WTC11 (cell line): ENCODE measurements around the gene CEP350. TPM values are rescaled to one million over a fixed set of nuclear protein-coding genes. Genes with fewer than 3 reads are reported as not detected.

Source experiments
- ATAC-seq: fragments of 200-7000 bp; cut with Tn5 transposase; 2 replicates; pipeline ENCODE4 v1.10.0; 2021; ENCODE audit warnings: mild to moderate bottlenecking, moderate library complexity
- CTCF ChIA-PET: fragments of 300-600 bp; sonication (Branson Sonifier 250); formaldehyde crosslinking; loops from one replicate; lab custom pipeline; 2021; ENCODE audit warnings: antibody characterized with exemption; lab: Charles Lee
- POLR2A ChIA-PET: fragments of 350-600 bp; sonication (Branson Sonifier 250); formaldehyde crosslinking; loops from one replicate; lab custom pipeline; 2021; ENCODE audit warnings: antibody characterized with exemption; lab: Charles Lee
- DNase-seq: peaks from one replicate; pipeline ENCODE4 v3.0.0; 2021; ENCODE audit warnings: low spot score
- H3K27ac Mint-ChIP-seq: 2 replicates; pipeline ENCODE4 v1.8.0; 2021; ENCODE audit warnings: mixed read lengths
- H3K27me3 Mint-ChIP-seq: 2 replicates; pipeline ENCODE4 v1.8.0; 2021; ENCODE audit warnings: low read depth, mild to moderate bottlenecking, moderate library complexity, mixed read lengths
- H3K36me3 Mint-ChIP-seq: 2 replicates; pipeline ENCODE4 v1.8.0; 2021; ENCODE audit warnings: mixed read lengths
- H3K4me1 Mint-ChIP-seq: 2 replicates; pipeline ENCODE4 v1.8.0; 2022; ENCODE audit warnings: mixed read lengths
- H3K4me3 Mint-ChIP-seq: 2 replicates; pipeline ENCODE4 v1.8.0; 2021; ENCODE audit warnings: mild to moderate bottlenecking, moderate library complexity, mixed read lengths
- H3K9me3 Mint-ChIP-seq: 2 replicates; pipeline ENCODE4 v1.8.0; 2021; ENCODE audit warnings: mixed read lengths
- CREB1 ChIP-seq: sonication (generic); formaldehyde crosslinking; IDR thresholded peaks from 2 replicates; pipeline ENCODE4 v1.8.0; 2023; ENCODE audit warnings: mild to moderate bottlenecking, missing genetic modification reagents
- ELF4 ChIP-seq: sonication (generic); formaldehyde crosslinking; IDR thresholded peaks from 2 replicates; pipeline ENCODE4 v1.8.1; 2022; ENCODE audit warnings: low read depth, mild to moderate bottlenecking, moderate library complexity, missing genetic modification reagents
- FOXJ3 ChIP-seq: sonication (generic); formaldehyde crosslinking; IDR thresholded peaks from 2 replicates; pipeline ENCODE4 v1.9.0; 2021; ENCODE audit warnings: missing genetic modification reagents, mild to moderate bottlenecking, borderline replicate concordance
- FOXK1 ChIP-seq: sonication (generic); formaldehyde crosslinking; IDR thresholded peaks from 2 replicates; pipeline ENCODE4 v1.8.0; 2022; ENCODE audit warnings: mild to moderate bottlenecking, moderate library complexity, missing genetic modification reagents
- GRHL2 ChIP-seq: fragments of 250-450 bp; sonication (Bioruptor Pico); IDR thresholded peaks from 2 replicates; pipeline ENCODE4 v1.8.0; 2022; ENCODE audit warnings: mild to moderate bottlenecking, moderate library complexity; ENCODE audit not compliant: insufficient replicate concordance, severe bottlenecking
- IRF2 ChIP-seq: sonication (generic); formaldehyde crosslinking; IDR thresholded peaks from 2 replicates; pipeline ENCODE4 v1.8.0; 2022; ENCODE audit warnings: low read depth, missing genetic modification reagents, borderline replicate concordance
- NR3C1 ChIP-seq: sonication (generic); formaldehyde crosslinking; conservative IDR thresholded peaks from 2 replicates; pipeline ENCODE4 v1.8.1; 2023; ENCODE audit warnings: low read depth, mild to moderate bottlenecking, missing genetic modification reagents
- OVOL2 ChIP-seq: fragments of 250-450 bp; sonication (Bioruptor Pico); IDR thresholded peaks from 2 replicates; pipeline ENCODE4 v1.9.0; 2021; ENCODE audit warnings: mild to moderate bottlenecking, borderline replicate concordance
- SMAD3 ChIP-seq: sonication (generic); formaldehyde crosslinking; IDR thresholded peaks from 2 replicates; pipeline ENCODE4 v1.8.0; 2022; ENCODE audit warnings: missing genetic modification reagents, mild to moderate bottlenecking, borderline replicate concordance
- SMAD4 ChIP-seq: sonication (generic); formaldehyde crosslinking; IDR thresholded peaks from 2 replicates; pipeline ENCODE4 v1.8.0; 2022; ENCODE audit warnings: mild to moderate bottlenecking, missing genetic modification reagents
- ZBTB21 ChIP-seq: sonication (generic); formaldehyde crosslinking; IDR thresholded peaks from 2 replicates; pipeline ENCODE4 v1.8.1; 2023; ENCODE audit warnings: mild to moderate bottlenecking, missing genetic modification reagents, borderline replicate concordance
- ZNF121 ChIP-seq: sonication (generic); formaldehyde crosslinking; IDR thresholded peaks from 2 replicates; pipeline ENCODE4 v1.8.0; 2023; ENCODE audit warnings: missing genetic modification reagents
- ZNF219 ChIP-seq: sonication (generic); formaldehyde crosslinking; IDR thresholded peaks from 2 replicates; pipeline ENCODE4 v1.8.0; 2023; ENCODE audit warnings: missing genetic modification reagents, mild to moderate bottlenecking, borderline replicate concordance
- ZNF396 ChIP-seq: fragments of 250-450 bp; sonication (Bioruptor Pico); IDR thresholded peaks from 2 replicates; pipeline ENCODE4 v1.8.0; 2021; ENCODE audit warnings: mild to moderate bottlenecking, moderate library complexity, borderline replicate concordance
- total RNA-seq: library from RNA; stranded (reverse); gene quantifications from 3 replicates; pipeline ENCODE4 v1.2.3, GENCODE V29; 2021
- TF ChIP-seq, protein P1 (sequence below): sonication (generic); formaldehyde crosslinking; IDR thresholded peaks from 2 replicates; pipeline ENCODE4 v1.8.1; 2023; ENCODE audit warnings: mild to moderate bottlenecking, missing genetic modification reagents, moderate library complexity
- TF ChIP-seq, protein P2 (sequence below): fragments of 250-450 bp; sonication (Bioruptor Pico); IDR thresholded peaks from 2 replicates; pipeline ENCODE4 v1.8.0; 2021; ENCODE audit warnings: mild to moderate bottlenecking
- TF ChIP-seq, protein P3 (sequence below): sonication (generic); formaldehyde crosslinking; IDR thresholded peaks from 2 replicates; pipeline ENCODE4 v1.8.1; 2023; ENCODE audit warnings: mild to moderate bottlenecking, moderate library complexity, missing genetic modification reagents
- TF ChIP-seq, protein P4 (sequence below): fragments of 250-450 bp; sonication (Bioruptor Pico); conservative IDR thresholded peaks from 2 replicates; pipeline ENCODE4 v1.9.0; 2021; ENCODE audit warnings: mild to moderate bottlenecking
- TF ChIP-seq, protein P5 (sequence below): fragments of 250-450 bp; sonication (Bioruptor Pico); IDR thresholded peaks from 2 replicates; pipeline ENCODE4 v1.9.0; 2021; ENCODE audit warnings: mild to moderate bottlenecking
- TF ChIP-seq, protein P6 (sequence below): sonication (generic); formaldehyde crosslinking; IDR thresholded peaks from 2 replicates; pipeline ENCODE4 v1.8.0; 2022; ENCODE audit warnings: missing genetic modification reagents
- TF ChIP-seq, protein P7 (sequence below): sonication (generic); formaldehyde crosslinking; IDR thresholded peaks from 2 replicates; pipeline ENCODE4 v1.8.0; 2023; ENCODE audit warnings: missing genetic modification reagents

CEP350 gene
- total RNA-seq, 1 experiment from 2014 or later = 34.2 TPM

DNA sequence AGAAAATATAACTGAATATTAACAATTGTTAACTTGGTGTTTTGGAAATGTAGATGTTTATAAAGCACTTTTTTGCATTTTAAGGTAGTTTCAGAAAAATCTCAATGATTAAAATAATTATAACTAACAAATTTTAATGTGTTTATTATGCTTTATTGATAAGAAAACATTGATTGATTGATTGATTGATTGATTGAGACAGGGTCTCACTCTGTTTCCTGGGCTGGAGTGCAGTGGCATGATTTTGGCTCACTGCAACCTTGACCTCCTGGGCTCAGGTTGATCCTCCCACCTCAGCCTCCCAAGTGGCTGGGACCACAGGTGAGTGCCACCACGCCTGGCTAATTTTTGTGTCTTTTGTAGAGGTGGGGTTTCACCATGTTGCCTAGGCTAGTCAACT lies 106.4 kb downstream of the CEP350 start:
- H3K27me3 Mint-ChIP-seq = no peaks in the 10 kb centered on the region
- peaks cover 24% of the 10 kb centered on the region for H3K36me3 Mint-ChIP-seq
- no peak overlapping the region for H3K4me3 Mint-ChIP-seq
- no peaks in the 10 kb centered on the region for H3K4me1 Mint-ChIP-seq
- TF ChIP-seq, protein P1, sequence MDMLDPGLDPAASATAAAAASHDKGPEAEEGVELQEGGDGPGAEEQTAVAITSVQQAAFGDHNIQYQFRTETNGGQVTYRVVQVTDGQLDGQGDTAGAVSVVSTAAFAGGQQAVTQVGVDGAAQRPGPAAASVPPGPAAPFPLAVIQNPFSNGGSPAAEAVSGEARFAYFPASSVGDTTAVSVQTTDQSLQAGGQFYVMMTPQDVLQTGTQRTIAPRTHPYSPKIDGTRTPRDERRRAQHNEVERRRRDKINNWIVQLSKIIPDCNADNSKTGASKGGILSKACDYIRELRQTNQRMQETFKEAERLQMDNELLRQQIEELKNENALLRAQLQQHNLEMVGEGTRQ (CRISPR knock-in tag) = no peak
- no peak for TF ChIP-seq OVOL2 (CRISPR knock-in tag)
- no peak for DNase-seq
- ChIA-PET CTCF (no interaction called here), POLR2A (no interaction called here)
- no peaks in the 10 kb centered on the region for H3K9me3 Mint-ChIP-seq
- ATAC-seq = no peak
- no peak overlapping the region for H3K27ac Mint-ChIP-seq

DNA sequence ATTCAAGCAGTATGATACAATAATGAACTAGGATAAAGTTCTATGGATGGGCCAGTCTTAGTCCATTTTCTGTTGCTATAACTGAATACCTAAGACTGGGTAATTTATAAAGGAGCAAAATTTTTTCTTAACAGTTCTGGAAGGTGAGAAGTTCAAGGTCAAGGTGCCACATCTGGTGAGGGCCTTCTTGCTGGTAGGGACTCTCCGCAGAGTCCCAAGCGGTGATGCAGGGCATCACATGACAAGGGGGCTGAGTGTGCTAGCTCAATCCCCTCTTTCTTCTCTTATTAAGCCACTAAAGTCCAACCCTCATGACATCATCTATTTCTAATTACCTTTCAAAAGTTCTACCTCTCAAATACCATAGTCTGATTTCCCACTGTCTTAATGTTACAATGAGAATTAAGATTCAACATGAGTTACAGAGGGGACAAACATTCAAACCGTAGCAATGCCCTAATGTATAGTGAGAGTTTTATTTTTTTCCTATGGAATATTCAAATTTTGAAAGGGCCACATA lies 107.9 kb downstream of the CEP350 start:
- ChIA-PET CTCF (interaction anchor here (1.1 kb wide), 1 partner anchor 106 kb away, joined by 3 read pairs; no protein-coding TSS in a partner anchor), POLR2A (no interaction called here)
- ATAC-seq (no peak), DNase-seq (no peak)
- Mint-ChIP-seq H3K27me3 (no peaks in the 10 kb centered on the region), H3K36me3 (peaks cover 30% of the 10 kb centered on the region), H3K4me1 (no peaks in the 10 kb centered on the region), H3K27ac (no peak overlapping the region), H3K9me3 (no peaks in the 10 kb centered on the region), H3K4me3 (no peak overlapping the region)
- TF ChIP-seq SMAD3 (no peak), ELF4 (CRISPR knock-in tag) (no peak), NR3C1 (CRISPR knock-in tag) (no peak), ZNF396 (CRISPR knock-in tag) (no peak), CREB1 (CRISPR knock-in tag) (no peak), SMAD4 (CRISPR knock-in tag) (no peak), IRF2 (CRISPR knock-in tag) (no peak), FOXK1 (CRISPR knock-in tag) (no peak), FOXJ3 (CRISPR knock-in tag) (no peak), ZNF121 (CRISPR knock-in tag) (no peak), ZNF219 (CRISPR knock-in tag) (no peak), GRHL2 (CRISPR knock-in tag) (no peak), ZBTB21 (CRISPR knock-in tag) (no peak)
- TF ChIP-seq, protein P2, sequence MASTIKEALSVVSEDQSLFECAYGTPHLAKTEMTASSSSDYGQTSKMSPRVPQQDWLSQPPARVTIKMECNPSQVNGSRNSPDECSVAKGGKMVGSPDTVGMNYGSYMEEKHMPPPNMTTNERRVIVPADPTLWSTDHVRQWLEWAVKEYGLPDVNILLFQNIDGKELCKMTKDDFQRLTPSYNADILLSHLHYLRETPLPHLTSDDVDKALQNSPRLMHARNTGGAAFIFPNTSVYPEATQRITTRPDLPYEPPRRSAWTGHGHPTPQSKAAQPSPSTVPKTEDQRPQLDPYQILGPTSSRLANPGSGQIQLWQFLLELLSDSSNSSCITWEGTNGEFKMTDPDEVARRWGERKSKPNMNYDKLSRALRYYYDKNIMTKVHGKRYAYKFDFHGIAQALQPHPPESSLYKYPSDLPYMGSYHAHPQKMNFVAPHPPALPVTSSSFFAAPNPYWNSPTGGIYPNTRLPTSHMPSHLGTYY (CRISPR knock-in tag) = no peak
- TF ChIP-seq, protein P3, sequence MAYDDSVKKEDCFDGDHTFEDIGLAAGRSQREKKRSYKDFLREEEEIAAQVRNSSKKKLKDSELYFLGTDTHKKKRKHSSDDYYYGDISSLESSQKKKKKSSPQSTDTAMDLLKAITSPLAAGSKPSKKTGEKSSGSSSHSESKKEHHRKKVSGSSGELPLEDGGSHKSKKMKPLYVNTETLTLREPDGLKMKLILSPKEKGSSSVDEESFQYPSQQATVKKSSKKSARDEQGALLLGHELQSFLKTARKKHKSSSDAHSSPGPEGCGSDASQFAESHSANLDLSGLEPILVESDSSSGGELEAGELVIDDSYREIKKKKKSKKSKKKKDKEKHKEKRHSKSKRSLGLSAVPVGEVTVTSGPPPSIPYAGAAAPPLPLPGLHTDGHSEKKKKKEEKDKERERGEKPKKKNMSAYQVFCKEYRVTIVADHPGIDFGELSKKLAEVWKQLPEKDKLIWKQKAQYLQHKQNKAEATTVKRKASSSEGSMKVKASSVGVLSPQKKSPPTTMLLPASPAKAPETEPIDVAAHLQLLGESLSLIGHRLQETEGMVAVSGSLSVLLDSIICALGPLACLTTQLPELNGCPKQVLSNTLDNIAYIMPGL (CRISPR knock-in tag) = no peak
- TF ChIP-seq, protein P4, sequence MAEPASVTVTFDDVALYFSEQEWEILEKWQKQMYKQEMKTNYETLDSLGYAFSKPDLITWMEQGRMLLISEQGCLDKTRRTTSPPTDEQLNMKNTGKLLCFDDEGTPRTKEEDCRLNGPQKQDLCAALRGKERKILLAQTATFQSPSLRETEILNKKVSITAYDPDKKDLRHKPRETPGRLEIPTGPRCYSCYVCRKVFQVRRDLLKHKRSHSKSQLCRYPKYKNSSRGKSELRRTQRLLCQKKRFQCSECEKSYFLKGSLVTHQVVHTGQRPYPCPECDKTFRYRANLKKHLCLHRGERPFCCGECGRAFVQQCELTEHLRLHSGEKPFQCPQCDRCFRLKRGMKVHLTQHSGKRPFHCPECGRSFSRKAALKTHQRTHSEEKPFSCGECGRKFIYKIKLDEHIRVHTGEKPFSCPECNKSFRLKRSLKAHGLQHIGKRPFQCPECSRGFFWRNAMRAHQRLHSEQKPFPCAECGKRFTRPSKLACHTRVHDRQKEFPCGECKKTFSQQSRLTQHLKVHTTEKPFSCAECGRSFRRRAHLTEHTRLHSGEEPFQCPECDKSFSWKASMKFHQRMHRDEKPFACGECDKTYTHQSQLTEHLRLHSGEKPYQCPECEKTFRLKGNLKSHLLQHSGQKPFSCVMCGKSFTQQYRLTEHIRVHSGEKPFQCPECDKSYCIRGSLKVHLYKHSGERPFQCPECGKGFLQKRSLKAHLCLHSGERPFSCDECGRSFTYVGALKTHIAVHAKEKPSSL (CRISPR knock-in tag) = no peak
- TF ChIP-seq, protein P5, sequence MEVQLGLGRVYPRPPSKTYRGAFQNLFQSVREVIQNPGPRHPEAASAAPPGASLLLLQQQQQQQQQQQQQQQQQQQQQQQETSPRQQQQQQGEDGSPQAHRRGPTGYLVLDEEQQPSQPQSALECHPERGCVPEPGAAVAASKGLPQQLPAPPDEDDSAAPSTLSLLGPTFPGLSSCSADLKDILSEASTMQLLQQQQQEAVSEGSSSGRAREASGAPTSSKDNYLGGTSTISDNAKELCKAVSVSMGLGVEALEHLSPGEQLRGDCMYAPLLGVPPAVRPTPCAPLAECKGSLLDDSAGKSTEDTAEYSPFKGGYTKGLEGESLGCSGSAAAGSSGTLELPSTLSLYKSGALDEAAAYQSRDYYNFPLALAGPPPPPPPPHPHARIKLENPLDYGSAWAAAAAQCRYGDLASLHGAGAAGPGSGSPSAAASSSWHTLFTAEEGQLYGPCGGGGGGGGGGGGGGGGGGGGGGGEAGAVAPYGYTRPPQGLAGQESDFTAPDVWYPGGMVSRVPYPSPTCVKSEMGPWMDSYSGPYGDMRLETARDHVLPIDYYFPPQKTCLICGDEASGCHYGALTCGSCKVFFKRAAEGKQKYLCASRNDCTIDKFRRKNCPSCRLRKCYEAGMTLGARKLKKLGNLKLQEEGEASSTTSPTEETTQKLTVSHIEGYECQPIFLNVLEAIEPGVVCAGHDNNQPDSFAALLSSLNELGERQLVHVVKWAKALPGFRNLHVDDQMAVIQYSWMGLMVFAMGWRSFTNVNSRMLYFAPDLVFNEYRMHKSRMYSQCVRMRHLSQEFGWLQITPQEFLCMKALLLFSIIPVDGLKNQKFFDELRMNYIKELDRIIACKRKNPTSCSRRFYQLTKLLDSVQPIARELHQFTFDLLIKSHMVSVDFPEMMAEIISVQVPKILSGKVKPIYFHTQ = no peak
- TF ChIP-seq, protein P6, sequence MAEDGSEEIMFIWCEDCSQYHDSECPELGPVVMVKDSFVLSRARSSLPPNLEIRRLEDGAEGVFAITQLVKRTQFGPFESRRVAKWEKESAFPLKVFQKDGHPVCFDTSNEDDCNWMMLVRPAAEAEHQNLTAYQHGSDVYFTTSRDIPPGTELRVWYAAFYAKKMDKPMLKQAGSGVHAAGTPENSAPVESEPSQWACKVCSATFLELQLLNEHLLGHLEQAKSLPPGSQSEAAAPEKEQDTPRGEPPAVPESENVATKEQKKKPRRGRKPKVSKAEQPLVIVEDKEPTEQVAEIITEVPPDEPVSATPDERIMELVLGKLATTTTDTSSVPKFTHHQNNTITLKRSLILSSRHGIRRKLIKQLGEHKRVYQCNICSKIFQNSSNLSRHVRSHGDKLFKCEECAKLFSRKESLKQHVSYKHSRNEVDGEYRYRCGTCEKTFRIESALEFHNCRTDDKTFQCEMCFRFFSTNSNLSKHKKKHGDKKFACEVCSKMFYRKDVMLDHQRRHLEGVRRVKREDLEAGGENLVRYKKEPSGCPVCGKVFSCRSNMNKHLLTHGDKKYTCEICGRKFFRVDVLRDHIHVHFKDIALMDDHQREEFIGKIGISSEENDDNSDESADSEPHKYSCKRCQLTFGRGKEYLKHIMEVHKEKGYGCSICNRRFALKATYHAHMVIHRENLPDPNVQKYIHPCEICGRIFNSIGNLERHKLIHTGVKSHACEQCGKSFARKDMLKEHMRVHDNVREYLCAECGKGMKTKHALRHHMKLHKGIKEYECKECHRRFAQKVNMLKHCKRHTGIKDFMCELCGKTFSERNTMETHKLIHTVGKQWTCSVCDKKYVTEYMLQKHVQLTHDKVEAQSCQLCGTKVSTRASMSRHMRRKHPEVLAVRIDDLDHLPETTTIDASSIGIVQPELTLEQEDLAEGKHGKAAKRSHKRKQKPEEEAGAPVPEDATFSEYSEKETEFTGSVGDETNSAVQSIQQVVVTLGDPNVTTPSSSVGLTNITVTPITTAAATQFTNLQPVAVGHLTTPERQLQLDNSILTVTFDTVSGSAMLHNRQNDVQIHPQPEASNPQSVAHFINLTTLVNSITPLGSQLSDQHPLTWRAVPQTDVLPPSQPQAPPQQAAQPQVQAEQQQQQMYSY (CRISPR knock-in tag) = no peak
- TF ChIP-seq, protein P7, sequence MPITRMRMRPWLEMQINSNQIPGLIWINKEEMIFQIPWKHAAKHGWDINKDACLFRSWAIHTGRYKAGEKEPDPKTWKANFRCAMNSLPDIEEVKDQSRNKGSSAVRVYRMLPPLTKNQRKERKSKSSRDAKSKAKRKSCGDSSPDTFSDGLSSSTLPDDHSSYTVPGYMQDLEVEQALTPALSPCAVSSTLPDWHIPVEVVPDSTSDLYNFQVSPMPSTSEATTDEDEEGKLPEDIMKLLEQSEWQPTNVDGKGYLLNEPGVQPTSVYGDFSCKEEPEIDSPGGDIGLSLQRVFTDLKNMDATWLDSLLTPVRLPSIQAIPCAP = no peak
